ENCODE data around the gene SNAPC3.
"Not testable (repeated sequence)": the region's sequence is repeated elsewhere in the genome, so short reads cannot be mapped to it uniquely, and the experiment has no call there.

- not testable (repeated sequence) for TF ChIP-seq CTCF (IDR thresholded peaks at IDR 0.05; ENCODE audit: low read length); EZH2 (IDR thresholded peaks at IDR 0.05; ENCODE audit: borderline replicate concordance, low read length)
Measured at GRCh38 chr9:15379888-15380287, 42.8 kb upstream of the SNAPC3 start.

Measured in OCI-LY1 (cell line).